HepG2 (cell line): Measurements from ENCODE around the gene SLC45A1. TPM values are rescaled to one million over a fixed set of nuclear protein-coding genes. Genes with fewer than 3 reads are reported as not detected.

Experiments
- ATM ChIP-seq: fragments of 450-650 bp; IDR thresholded peaks from 2 replicates; pipeline ENCODE4 v1.7.1; 2017; ENCODE audit warnings: mild to moderate bottlenecking, borderline replicate concordance
- BATF2 ChIP-seq: sonication (generic); formaldehyde crosslinking; IDR thresholded peaks from 2 replicates; pipeline ENCODE4 v1.8.0; 2022; ENCODE audit warnings: mild to moderate bottlenecking, missing genetic modification reagents, moderate library complexity
- CHD2 ChIP-seq: IDR thresholded peaks from 2 replicates; pipeline ENCODE4 v1.6.1; 2011; ENCODE audit warnings: low read depth, low read length, improper control_type of control experiment
- NCOA1 ChIP-seq: sonication (generic); formaldehyde crosslinking; IDR thresholded peaks from 2 replicates; pipeline ENCODE4 v1.9.0; 2021; ENCODE audit warnings: missing genetic modification reagents
- NFE2L2 ChIP-seq: fragments of 150-350 bp; IDR thresholded peaks from 2 replicates; pipeline ENCODE4 v1.6.1; 2014; ENCODE audit warnings: low read length
- PAWR ChIP-seq: sonication (generic); formaldehyde crosslinking; IDR thresholded peaks from 2 replicates; pipeline ENCODE4 v1.4.0; 2020; ENCODE audit warnings: missing genetic modification reagents, mild to moderate bottlenecking, borderline replicate concordance
- SP5 ChIP-seq: IDR thresholded peaks from 2 replicates; pipeline ENCODE4 v1.6.1; 2016; ENCODE audit warnings: low read depth, borderline replicate concordance
- STAG1 ChIP-seq: sonication (generic); formaldehyde crosslinking; IDR thresholded peaks from 2 replicates; pipeline ENCODE4 v1.4.0; 2020; ENCODE audit warnings: missing genetic modification reagents
- TIGD3 ChIP-seq: sonication (generic); formaldehyde crosslinking; IDR thresholded peaks from 2 replicates; pipeline ENCODE4 v1.5.1; 2020; ENCODE audit warnings: mild to moderate bottlenecking, missing genetic modification reagents, borderline replicate concordance
- ZBTB2 ChIP-seq: sonication (generic); formaldehyde crosslinking; IDR thresholded peaks from 2 replicates; pipeline ENCODE4 v1.8.0; 2022; ENCODE audit warnings: low read depth, missing genetic modification reagents
- ZNF549 ChIP-seq: sonication (generic); formaldehyde crosslinking; IDR thresholded peaks from 2 replicates; pipeline ENCODE4 v1.5.0; 2020; ENCODE audit warnings: missing genetic modification reagents
- ZNF616 ChIP-seq: sonication (generic); formaldehyde crosslinking; IDR thresholded peaks from 2 replicates; pipeline ENCODE4 v1.5.0; 2020; ENCODE audit warnings: low read depth, mild to moderate bottlenecking, missing genetic modification reagents
- ZNF749 ChIP-seq: sonication (generic); formaldehyde crosslinking; IDR thresholded peaks from 2 replicates; pipeline ENCODE4 v1.8.0; 2022; ENCODE audit warnings: mild to moderate bottlenecking, missing genetic modification reagents, moderate library complexity, borderline replicate concordance
- ZNF792 ChIP-seq: IDR thresholded peaks from 2 replicates; pipeline ENCODE4 v1.6.1; 2016
- polyA plus RNA-seq, 8 experiments: library from polyadenylated mRNA; depleted of rRNA in 3 of 8; stranded (reverse) in 7 of 8; unstranded in 1 of 8; fragments of >200 nt; fragmentation: Illumina TruSeq in 4 of 8; extraction: Trizol in 4 of 8; gene quantifications; 2 replicates each; pipeline versions ENCODE4 v1.2.1 to v1.2.3, GENCODE V29; 2011 to 2016; ENCODE audit warnings: low read depth in 4 of 8, missing spikeins in 1 of 8, mixed read lengths in 1 of 8; ENCODE audit not compliant: insufficient read depth in 1 of 8
- total RNA-seq, 5 experiments: library from RNA; depleted of rRNA; stranded (reverse); fragments of >200 nt; fragmentation: Illumina TruSeq; extraction: Trizol; gene quantifications; 2 replicates each; pipeline ENCODE4 v1.2.3, GENCODE V29; 2016; ENCODE audit warnings: low read depth in 1 of 5
- TF ChIP-seq, protein P1 (sequence below), 2 experiments: sonication (generic) in 1 of 2; formaldehyde crosslinking in 1 of 2; IDR thresholded peaks; 2 replicates each; pipeline versions ENCODE4 v1.5.1 to v1.6.1; 2011 to 2020; ENCODE audit warnings: borderline replicate concordance in 1 of 2, low read depth in 1 of 2, low read length in 1 of 2, mild to moderate bottlenecking in 1 of 2, missing genetic modification reagents in 1 of 2, moderate library complexity in 1 of 2
- TF ChIP-seq, protein P2 (sequence below): sonication (generic); formaldehyde crosslinking; IDR thresholded peaks from 2 replicates; pipeline ENCODE4 v1.4.0; 2020; ENCODE audit warnings: mild to moderate bottlenecking, missing genetic modification reagents

SLC45A1 gene
- total and polyA plus RNA-seq, 2 of the 13 experiments (the other 11 are each of a cell fraction or from before 2014, with no cell fraction given) = not detected

DNA sequence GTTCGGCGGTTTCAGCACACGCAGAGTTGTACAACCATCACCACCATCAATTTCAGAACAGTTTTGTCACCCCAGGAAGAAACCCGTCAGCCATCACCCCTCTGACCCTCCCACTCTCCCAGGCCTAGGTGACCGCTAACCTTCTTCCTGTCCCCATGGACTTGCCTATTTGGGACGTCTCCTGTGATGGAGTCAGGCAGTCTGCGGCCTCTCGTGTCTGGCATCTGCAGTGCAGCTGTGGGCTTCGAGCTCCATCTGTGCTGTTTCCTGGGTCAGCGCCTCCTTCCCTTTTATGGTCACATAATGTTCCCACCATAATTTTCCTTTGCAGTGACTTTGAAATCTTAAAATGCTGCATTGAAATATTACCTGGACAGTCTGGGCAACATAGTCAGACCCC is 24.4 kb downstream of the SLC45A1 start (continued):
- TF ChIP-seq PAWR (CRISPR knock-in tag) = no peak
- no peak for TF ChIP-seq CHD2
- TF ChIP-seq SP5 (CRISPR knock-in tag) = no peak
- no peak for TF ChIP-seq ZNF616 (CRISPR knock-in tag)
- no peak for TF ChIP-seq ZNF792 (CRISPR knock-in tag)
- no peak for TF ChIP-seq ZNF749 (CRISPR knock-in tag)
- TF ChIP-seq NCOA1 (CRISPR knock-in tag) = no peak
- TF ChIP-seq BATF2 (CRISPR knock-in tag) = no peak
- no peak for TF ChIP-seq NFE2L2
- TF ChIP-seq, protein P1, sequence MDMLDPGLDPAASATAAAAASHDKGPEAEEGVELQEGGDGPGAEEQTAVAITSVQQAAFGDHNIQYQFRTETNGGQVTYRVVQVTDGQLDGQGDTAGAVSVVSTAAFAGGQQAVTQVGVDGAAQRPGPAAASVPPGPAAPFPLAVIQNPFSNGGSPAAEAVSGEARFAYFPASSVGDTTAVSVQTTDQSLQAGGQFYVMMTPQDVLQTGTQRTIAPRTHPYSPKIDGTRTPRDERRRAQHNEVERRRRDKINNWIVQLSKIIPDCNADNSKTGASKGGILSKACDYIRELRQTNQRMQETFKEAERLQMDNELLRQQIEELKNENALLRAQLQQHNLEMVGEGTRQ (IDR thresholded peaks at IDR 0.05; ENCODE audit: low read depth, low read length) = no peak
- TF ChIP-seq, protein P1 (CRISPR knock-in tag; IDR thresholded peaks at IDR 0.05; ENCODE audit: borderline replicate concordance) = peak; percentile 61; the same call in 1 of the 2 replicates
- TF ChIP-seq ZNF549 (CRISPR knock-in tag) = no peak
- TF ChIP-seq, protein P2, sequence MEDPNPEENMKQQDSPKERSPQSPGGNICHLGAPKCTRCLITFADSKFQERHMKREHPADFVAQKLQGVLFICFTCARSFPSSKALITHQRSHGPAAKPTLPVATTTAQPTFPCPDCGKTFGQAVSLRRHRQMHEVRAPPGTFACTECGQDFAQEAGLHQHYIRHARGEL (CRISPR knock-in tag) = no peak
- peak; percentile 79 for TF ChIP-seq STAG1 (CRISPR knock-in tag)
- TF ChIP-seq ATM = no peak
- TF ChIP-seq TIGD3 (CRISPR knock-in tag) = no peak
- TF ChIP-seq ZBTB2 (CRISPR knock-in tag) = no peak
